Femur (tissue), 1 donor: ENCODE results near the gene NFE2.
"Not testable (repeated sequence)": the region's sequence is repeated elsewhere in the genome, so short reads cannot be mapped to it uniquely, and the experiment has no call there.

Experiments
- DNase-seq: peaks from one replicate; pipeline ENCODE4 v3.0.0-alpha.2; 2017

NFE2 gene

GRCh38 chr12:54300732-54301427, at the start of gene NFE2:
Gene NFE2 (minus strand): TSS chr12:54301015. CDS start chr12:54295248, 5,767 bp downstream.
- peak; percentile 74 for DNase-seq

- no peak for DNase-seq
Observed at GRCh38 chr12:54349679-54350078, 48.9 kb upstream of the NFE2 start.

- DNase-seq, result no peak
Observed at GRCh38 chr12:54349036-54349435, 48.2 kb upstream of the NFE2 start.

- DNase-seq, result no peak
Observed at GRCh38 chr12:54341378-54342300, 40.8 kb upstream of the NFE2 start.

GRCh38 chr12:54340846-54341245, 40.0 kb upstream of the NFE2 start:
- no peak for DNase-seq

- no peak for DNase-seq
Observed at GRCh38 chr12:54338698-54339296, 38.0 kb upstream of the NFE2 start.

GRCh38 chr12:54337854-54338650, 37.2 kb upstream of the NFE2 start:
- DNase-seq, result no peak

GRCh38 chr12:54337280-54337842, 36.5 kb upstream of the NFE2 start:
- DNase-seq, result no peak

GRCh38 chr12:54333420-54334034, 32.7 kb upstream of the NFE2 start:
- DNase-seq, result no peak

GRCh38 chr12:54331461-54331860, 30.6 kb upstream of the NFE2 start:
- DNase-seq, result no peak

GRCh38 chr12:54330442-54330841, 29.6 kb upstream of the NFE2 start:
- DNase-seq, result no peak

GRCh38 chr12:54329759-54330158, 28.9 kb upstream of the NFE2 start:
- no peak for DNase-seq

- no peak for DNase-seq
Observed at GRCh38 chr12:54328595-54329337, 28.0 kb upstream of the NFE2 start.

- not testable (repeated sequence) for DNase-seq
Observed at GRCh38 chr12:54325442-54326109, 24.8 kb upstream of the NFE2 start.

GRCh38 chr12:54324617-54325441, 24.0 kb upstream of the NFE2 start, which contains the start of gene COPZ1:
Gene COPZ1 (plus strand): TSS chr12:54325131. CDS start chr12:54325164, 33 bp downstream.
- DNase-seq, result peak; percentile 99

- DNase-seq, result no peak
Observed at GRCh38 chr12:54321363-54321762, 20.5 kb upstream of the NFE2 start.

GRCh38 chr12:54312309-54312708, 11.5 kb upstream of the NFE2 start:
- not testable (repeated sequence) for DNase-seq

GRCh38 chr12:54311051-54311450, 10.2 kb upstream of the NFE2 start:
- no peak for DNase-seq
